Breast epithelium (tissue), 4 donors: ENCODE results near the gene NSF. TPM values are rescaled to one million over a fixed set of nuclear protein-coding genes. Genes with fewer than 3 reads are reported as not detected.

Source experiments
- DNase-seq, 2 donors: peaks; one replicate each; pipeline ENCODE4 v3.0.0-alpha.2; 2019; ENCODE audit warnings: low spot score in 2 of 2
- H3K27ac ChIP-seq, 2 donors: fragments of 200-600 bp; sonication (generic) in 1 of 2; one replicate each; pipeline ENCODE4 v1.5.1; 2016 to 2019; ENCODE audit warnings: mild to moderate bottlenecking in 1 of 2
- H3K27me3 ChIP-seq, 2 donors: fragments of 200-600 bp; sonication (generic) in 1 of 2; one replicate each; pipeline versions ENCODE4 v1.5.1 to v1.6.0; 2017 to 2019; ENCODE audit warnings: control low read depth in 1 of 2, mild to moderate bottlenecking in 1 of 2
- H3K36me3 ChIP-seq: fragments of 200-600 bp; one replicate; pipeline ENCODE4 v1.5.1; 2019
- H3K4me1 ChIP-seq, 2 donors: fragments of 200-600 bp; sonication (generic); one replicate each; pipeline ENCODE4 v1.5.1; 2016 to 2019; ENCODE audit warnings: control low read depth in 1 of 2
- H3K4me3 ChIP-seq, 3 donors: fragments of 200-600 bp; sonication (generic); 1 replicate in 2 of 3; 2 replicates in 1 of 3; pipeline ENCODE4 v1.5.1; 2016 to 2019; ENCODE audit warnings: mild to moderate bottlenecking in 3 of 3, moderate library complexity in 2 of 3
- H3K9me3 ChIP-seq, 2 donors: fragments of 200-600 bp; sonication (generic) in 1 of 2; one replicate each; pipeline ENCODE4 v1.5.1; 2016 to 2019; ENCODE audit warnings: control low read depth in 1 of 2
- CTCF ChIP-seq, 3 donors: fragments of 450-650 bp; IDR thresholded peaks; one replicate each; pipeline ENCODE4 v1.5.1; 2016 to 2017; ENCODE audit warnings: antibody characterized with exemption in 3 of 3, mild to moderate bottlenecking in 3 of 3, moderate library complexity in 3 of 3
- POLR2A ChIP-seq: fragments of 450-650 bp; IDR thresholded peaks from one replicate; pipeline ENCODE4 v1.6.1; 2016; ENCODE audit warnings: antibody characterized with exemption, mild to moderate bottlenecking, moderate library complexity
- POLR2AphosphoS5 ChIP-seq, 3 donors: sonication (generic); formaldehyde crosslinking; IDR thresholded peaks; one replicate each; pipeline ENCODE4 v1.6.1; 2017; ENCODE audit warnings: antibody characterized with exemption in 3 of 3
- intact Hi-C: fragments of 100-400 bp; cut with DNase I; formaldehyde crosslinking; loops from one replicate; pipeline ENCODE4 v1.15.1; 2023; ENCODE audit warnings: low total_unique reads
- total RNA-seq, 3 donors: library from RNA; depleted of rRNA; stranded (reverse); fragments of >200 nt; gene quantifications; one replicate each; pipeline ENCODE4 v1.1.0, GENCODE V29; 2016

Gene NSF
- total RNA-seq, 3 donors from 2014 or later: 22.1 to 38.1 (median 38.0) TPM

DNA sequence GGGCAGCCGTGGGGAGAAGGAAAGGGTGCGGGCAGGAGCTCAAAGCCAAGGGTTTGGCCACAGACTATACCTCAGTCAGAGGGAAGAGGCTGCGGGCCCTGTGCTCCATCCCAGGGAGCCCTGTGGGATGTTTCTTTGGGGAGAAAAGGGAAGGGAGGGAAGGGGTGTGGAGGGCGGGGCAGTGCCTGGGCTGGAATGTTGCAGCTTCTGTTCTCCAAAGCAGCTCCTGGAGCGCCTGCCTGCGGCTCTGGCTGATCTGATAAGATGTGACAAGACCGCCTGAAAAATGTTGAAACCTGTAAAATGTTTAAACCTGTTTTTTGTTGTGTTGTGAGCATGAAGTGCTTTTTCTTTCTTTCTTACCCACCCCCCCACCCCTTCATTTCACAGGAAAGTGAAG is 195.2 kb downstream of the NSF start:
- no peaks in the 10 kb centered on the region for H3K4me1 ChIP-seq

DNA sequence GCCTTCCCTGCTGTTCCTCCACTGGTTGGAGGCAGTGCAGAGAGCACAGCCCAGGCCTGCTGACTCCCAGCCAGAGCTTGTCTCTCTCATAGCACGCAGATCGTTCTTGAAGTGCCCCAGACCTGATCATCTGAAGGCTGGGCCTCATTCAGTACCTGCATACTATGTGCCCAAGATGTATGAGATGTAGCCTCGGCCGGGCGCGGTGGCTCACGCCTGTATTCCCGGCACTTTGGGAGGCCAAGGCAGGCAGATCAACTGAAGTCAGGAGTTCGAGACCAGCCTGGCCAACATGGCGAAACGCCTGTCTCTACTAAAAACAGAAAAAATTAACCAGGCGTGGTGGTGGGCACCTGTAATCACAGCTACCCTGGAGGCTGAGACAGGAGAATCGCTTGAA is 197.0 kb downstream of the NSF start:
- no peaks in the 10 kb centered on the region for H3K4me1 ChIP-seq
- no peak overlapping the region for H3K4me3 ChIP-seq
- H3K36me3 ChIP-seq: no peaks in the 10 kb centered on the region
- H3K27me3 ChIP-seq: no peaks in the 10 kb centered on the region
- no peak overlapping the region for H3K27ac ChIP-seq
- no peak for TF ChIP-seq POLR2A
- no peak for TF ChIP-seq CTCF (IDR thresholded peaks at IDR 0.05)
- TF ChIP-seq POLR2AphosphoS5 (IDR thresholded peaks at IDR 0.05): no peak
- intact Hi-C loops: no loop called here
- peaks cover 0 to 5% of the 10 kb centered on the region in 2 donors for H3K9me3 ChIP-seq
- no peak for DNase-seq

More for the DNA sequence above, 195.2 kb downstream of the NSF start:
- Histone ChIP-seq H3K27ac (no peak overlapping the region), H3K4me3 (no peak overlapping the region), H3K27me3 (no peaks in the 10 kb centered on the region), H3K36me3 (no peaks in the 10 kb centered on the region), H3K9me3 (peaks cover 0 to 5% of the 10 kb centered on the region in 2 donors)
- TF ChIP-seq CTCF (IDR thresholded peaks at IDR 0.05) (no peak), POLR2A (no peak), POLR2AphosphoS5 (IDR thresholded peaks at IDR 0.05) (no peak)
- intact Hi-C loops: no loop called here
- no peak for DNase-seq

DNA sequence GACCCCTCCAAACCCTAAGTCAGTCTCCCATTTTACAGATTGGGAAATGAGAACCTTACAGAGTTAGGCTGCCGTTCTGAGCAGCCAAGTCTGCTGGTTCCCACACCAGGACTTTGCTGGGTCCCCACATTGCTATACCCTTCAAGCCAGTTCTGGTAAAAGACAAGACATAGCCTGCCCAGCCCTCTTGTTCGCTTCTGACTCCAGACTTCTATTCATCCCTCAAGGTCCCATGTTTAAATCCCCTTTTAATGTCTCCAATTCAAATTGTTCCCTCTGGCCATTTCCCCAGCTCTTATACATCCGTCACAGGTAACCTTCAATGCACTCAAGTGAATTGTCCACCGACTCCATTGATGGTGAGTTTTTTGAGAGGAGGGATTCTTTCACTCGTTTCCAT is 197.8 kb downstream of the NSF start:
- no peaks in the 10 kb centered on the region for H3K4me1 ChIP-seq
- H3K36me3 ChIP-seq: no peaks in the 10 kb centered on the region
- no peak for DNase-seq
- H3K27me3 ChIP-seq: no peaks in the 10 kb centered on the region
- peaks cover 0 to 5% of the 10 kb centered on the region in 2 donors for H3K9me3 ChIP-seq
- H3K27ac ChIP-seq: no peak overlapping the region
- no peak overlapping the region for H3K4me3 ChIP-seq
- TF ChIP-seq POLR2A: no peak
- TF ChIP-seq POLR2AphosphoS5 (IDR thresholded peaks at IDR 0.05): no peak
- TF ChIP-seq CTCF (IDR thresholded peaks at IDR 0.05): no peak
- intact Hi-C loops: no loop called here

GRCh38 chr17:46788796-46789195 is 198.3 kb downstream of the NSF start:
- Histone ChIP-seq H3K27me3 (no peaks in the 10 kb centered on the region), H3K9me3 (peaks cover 0 to 5% of the 10 kb centered on the region in 2 donors), H3K27ac (no peak overlapping the region), H3K4me1 (no peaks in the 10 kb centered on the region), H3K36me3 (no peaks in the 10 kb centered on the region), H3K4me3 (no peak overlapping the region)
- no peak for DNase-seq
- intact Hi-C loops: no loop called here
- TF ChIP-seq POLR2A (no peak), CTCF (IDR thresholded peaks at IDR 0.05) (no peak), POLR2AphosphoS5 (IDR thresholded peaks at IDR 0.05) (no peak)

GRCh38 chr17:46789610-46790009 is 199.1 kb downstream of the NSF start:
- TF ChIP-seq CTCF (IDR thresholded peaks at IDR 0.05): no peak
- TF ChIP-seq POLR2A: no peak
- TF ChIP-seq POLR2AphosphoS5 (IDR thresholded peaks at IDR 0.05): no peak
- Histone ChIP-seq H3K9me3 (peaks cover 0 to 5% of the 10 kb centered on the region in 2 donors), H3K27ac (no peak overlapping the region), H3K36me3 (no peaks in the 10 kb centered on the region), H3K4me3 (no peak overlapping the region), H3K4me1 (no peaks in the 10 kb centered on the region), H3K27me3 (no peaks in the 10 kb centered on the region)
- no peak for DNase-seq
- intact Hi-C loops: no loop called here
